ENCODE measurements around the gene FAT3.

DNA sequence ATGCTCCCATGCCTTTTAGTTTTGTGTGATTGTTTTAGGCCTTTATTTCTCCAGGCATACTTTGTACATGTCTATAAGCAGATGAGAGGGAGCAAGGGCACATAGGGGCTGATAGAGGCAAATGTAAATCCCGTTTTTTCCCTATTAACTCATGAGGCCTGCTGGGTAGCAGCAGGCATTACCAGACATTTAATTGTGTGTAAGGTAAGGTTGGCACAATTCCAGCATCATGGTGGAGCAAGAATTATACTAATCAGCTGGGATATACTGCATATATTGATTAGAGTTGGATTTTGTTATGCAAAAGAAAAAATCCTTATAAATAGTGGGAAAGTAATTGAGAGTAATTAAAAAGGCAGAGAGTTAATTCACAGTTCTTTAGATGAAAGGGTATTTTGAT, 12.2 kb downstream of the FAT3 start:
- no peak for TF ChIP-seq POLR2A (IDR thresholded peaks at IDR 0.05; ENCODE audit: low read depth, low read length)
- TF ChIP-seq RFX5 (IDR thresholded peaks at IDR 0.05; ENCODE audit: low read depth, low read length): no peak
- TF ChIP-seq MXI1 (IDR thresholded peaks at IDR 0.05; ENCODE audit: borderline replicate concordance, low read depth, low read length): no peak
- TF ChIP-seq BHLHE40 (IDR thresholded peaks at IDR 0.05; ENCODE audit: low read depth, low read length): no peak
- TF ChIP-seq CHD1 (IDR thresholded peaks at IDR 0.05; ENCODE audit: low read depth, low read length): no peak

All from IMR-90 (cell line).